Trophoblast cell (in vitro differentiated cells and primary cell): Measurements from ENCODE around the gene SLX1A.
"Not testable (repeated sequence)": the region's sequence is repeated elsewhere in the genome, so short reads cannot be mapped to it uniquely, and the experiment has no call there.

Experiments
- DNase-seq, 2 donors: peaks; one replicate each; pipeline ENCODE4 v3.0.0-alpha.2; 2016
- H2AFZ ChIP-seq: 2 replicates; pipeline ENCODE4 v1.6.1; 2013; ENCODE audit warnings: low read length, moderate library complexity, mild to moderate bottlenecking; ENCODE audit not compliant: insufficient read depth, poor library complexity
- H2AK5ac ChIP-seq: 2 replicates; pipeline ENCODE4 v1.6.1; 2013; ENCODE audit warnings: mild to moderate bottlenecking, low read length
- H2BK120ac ChIP-seq: 2 replicates; pipeline ENCODE4 v1.6.1; 2013; ENCODE audit warnings: low read length, mild to moderate bottlenecking, moderate library complexity; ENCODE audit not compliant: insufficient read depth, poor library complexity
- H2BK12ac ChIP-seq: 2 replicates; pipeline ENCODE4 v1.6.1; 2013; ENCODE audit warnings: mild to moderate bottlenecking, low read length, moderate library complexity
- H2BK5ac ChIP-seq: 2 replicates; pipeline ENCODE4 v1.6.1; 2013; ENCODE audit warnings: low read length, low read depth, moderate library complexity, mild to moderate bottlenecking; ENCODE audit not compliant: poor library complexity
- H3K14ac ChIP-seq: 2 replicates; pipeline ENCODE4 v1.6.1; 2013; ENCODE audit warnings: mild to moderate bottlenecking, low read length
- H3K18ac ChIP-seq: 2 replicates; pipeline ENCODE4 v1.6.1; 2013; ENCODE audit warnings: mild to moderate bottlenecking, low read length
- H3K23ac ChIP-seq: 2 replicates; pipeline ENCODE4 v1.6.1; 2013; ENCODE audit warnings: low read length
- H3K27ac ChIP-seq: 2 replicates; pipeline ENCODE4 v1.5.1; 2013; ENCODE audit warnings: low read depth, mild to moderate bottlenecking, inconsistent platforms, low read length, moderate library complexity
- H3K27me3 ChIP-seq: 2 replicates; pipeline ENCODE4 v1.6.1; 2013; ENCODE audit warnings: inconsistent platforms, mild to moderate bottlenecking, low read length, moderate library complexity; ENCODE audit not compliant: insufficient read depth
- H3K36me3 ChIP-seq, 2 experiments: 1 replicate in 1 of 2; 2 replicates in 1 of 2; pipeline ENCODE4 v1.6.1; 2013; ENCODE audit warnings: low read length in 2 of 2, mild to moderate bottlenecking in 2 of 2, moderate library complexity in 1 of 2; ENCODE audit not compliant: insufficient read depth in 2 of 2, control insufficient read depth in 1 of 2
- H3K4ac ChIP-seq: 2 replicates; pipeline ENCODE4 v1.6.1; 2013; ENCODE audit warnings: low read depth, mild to moderate bottlenecking, low read length, moderate library complexity
- H3K4me1 ChIP-seq, 2 experiments: 1 replicate in 1 of 2; 2 replicates in 1 of 2; pipeline ENCODE4 v1.6.1; 2013; ENCODE audit warnings: low read length in 2 of 2, mild to moderate bottlenecking in 2 of 2, moderate library complexity in 1 of 2; ENCODE audit not compliant: insufficient read depth in 2 of 2, control insufficient read depth in 1 of 2
- H3K4me2 ChIP-seq: 2 replicates; pipeline ENCODE4 v1.6.1; 2013; ENCODE audit warnings: inconsistent platforms, mild to moderate bottlenecking, low read length, moderate library complexity
- H3K4me3 ChIP-seq: 2 replicates; pipeline ENCODE4 v1.5.1; 2013; ENCODE audit warnings: mild to moderate bottlenecking, low read depth, low read length, inconsistent platforms
- H3K79me1 ChIP-seq: one replicate; pipeline ENCODE4 v1.6.1; 2013; ENCODE audit warnings: low read length
- H3K79me2 ChIP-seq: 2 replicates; pipeline ENCODE4 v1.6.1; 2013; ENCODE audit warnings: low read length, mild to moderate bottlenecking; ENCODE audit not compliant: control insufficient read depth, insufficient read depth, poor library complexity
- H3K9ac ChIP-seq: 2 replicates; pipeline ENCODE4 v1.6.1; 2013; ENCODE audit warnings: mild to moderate bottlenecking, low read length
- H3K9me3 ChIP-seq: 2 replicates; pipeline ENCODE4 v1.6.1; 2013; ENCODE audit warnings: low read depth, mild to moderate bottlenecking, control low read depth, inconsistent platforms, low read length; ENCODE audit not compliant: insufficient read depth
- H4K12ac ChIP-seq: 2 replicates; pipeline ENCODE4 v1.6.1; 2013; ENCODE audit warnings: low read depth, mild to moderate bottlenecking, low read length, moderate library complexity
- H4K8ac ChIP-seq: 2 replicates; pipeline ENCODE4 v1.6.1; 2013; ENCODE audit warnings: low read depth, mild to moderate bottlenecking, low read length, moderate library complexity
- H4K91ac ChIP-seq: one replicate; pipeline ENCODE4 v1.6.1; 2013; ENCODE audit warnings: low read depth, mild to moderate bottlenecking, low read length, moderate library complexity
- WGBS: extraction: QIAGEN DNeasy Blood & Tissue Kit; methylation state at CpG from one replicate; pipeline ENCODE4 v1.1.7; 2013; ENCODE audit warnings: missing lambda C conversion rate; ENCODE audit not compliant: insufficient read length, insufficient coverage; ENCODE audit errors: extremely low coverage; 5-methylcytosine and 5-hydroxymethylcytosine counted together

SLX1A gene

GRCh38 chr16:30197001-30197400, 3.3 kb downstream of the SLX1A start:
- H3K9ac ChIP-seq, H2BK5ac ChIP-seq, H4K12ac ChIP-seq, H3K18ac ChIP-seq, DNase-seq, H3K9me3 ChIP-seq, H3K23ac ChIP-seq, H3K4ac ChIP-seq, H3K36me3 ChIP-seq, H3K4me2 ChIP-seq, H3K4me3 ChIP-seq, H4K91ac ChIP-seq, H2AFZ ChIP-seq, H3K79me2 ChIP-seq, H3K27ac ChIP-seq, H2BK120ac ChIP-seq, H2AK5ac ChIP-seq, H3K27me3 ChIP-seq, H2BK12ac ChIP-seq, H4K8ac ChIP-seq, H3K14ac ChIP-seq, H3K79me1 ChIP-seq, H3K4me1 ChIP-seq: not testable (repeated sequence)
- WGBS: no CpG with 5 or more reads among the region's 2 CpGs

- not testable (repeated sequence) for DNase-seq, H4K12ac ChIP-seq, H3K9me3 ChIP-seq, H3K23ac ChIP-seq, H3K27ac ChIP-seq, H4K91ac ChIP-seq, H3K4me1 ChIP-seq, H2BK120ac ChIP-seq, H3K79me1 ChIP-seq, H2BK12ac ChIP-seq, H3K4me2 ChIP-seq, H2AFZ ChIP-seq, H3K18ac ChIP-seq, H4K8ac ChIP-seq, H2AK5ac ChIP-seq, H3K4ac ChIP-seq, H3K79me2 ChIP-seq, H3K14ac ChIP-seq, H3K27me3 ChIP-seq, H3K36me3 ChIP-seq, H3K9ac ChIP-seq, H2BK5ac ChIP-seq, H3K4me3 ChIP-seq
- WGBS: no CpG with 5 or more reads among the region's 3 CpGs
These were observed 5.4 kb downstream of the SLX1A start, which contains the start of gene SULT1A3 for GRCh38 chr16:30199049-30199448. Gene SULT1A3, plus strand, starts transcription at chr16:30199255. Its CDS starts 1,474 bp downstream, at chr16:30200729.

DNA sequence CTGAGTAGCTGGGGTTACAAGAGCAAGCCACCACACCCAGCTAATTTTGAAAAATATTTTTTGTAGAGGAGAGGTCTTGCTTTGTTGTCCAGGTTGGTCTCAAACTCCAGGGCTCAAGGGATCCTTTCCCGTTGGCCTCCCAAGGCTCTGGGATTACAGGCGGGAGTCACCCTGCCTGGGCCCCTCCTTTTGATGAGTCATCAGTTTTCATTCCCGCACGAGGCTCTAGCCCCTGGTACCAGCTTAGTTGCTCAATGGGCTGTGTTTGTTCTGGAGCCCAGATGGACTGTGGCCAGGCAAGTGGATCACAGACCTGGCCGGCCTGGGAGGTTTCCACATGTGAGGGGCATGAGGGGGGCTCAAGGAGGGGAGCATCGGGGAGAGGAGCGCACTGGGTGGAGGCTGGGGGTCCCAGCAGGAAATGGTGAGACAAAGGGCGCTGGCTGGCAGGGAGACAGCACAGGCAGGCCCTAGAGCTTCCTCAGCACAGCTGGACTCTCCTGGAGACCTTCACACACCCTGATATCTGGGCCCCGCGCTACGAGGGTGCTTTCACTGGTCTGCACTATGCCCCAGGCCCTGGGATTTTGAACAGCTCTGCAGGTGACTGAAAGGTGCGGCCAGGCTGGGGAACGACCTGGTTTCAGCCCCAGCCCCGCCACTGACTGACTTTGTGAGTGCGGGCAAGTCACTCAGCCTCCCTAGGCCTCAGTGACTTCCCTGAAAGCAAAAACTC, 6.1 kb downstream of the SLX1A start:
- not testable (repeated sequence) for H3K4me3 ChIP-seq, H2BK120ac ChIP-seq, H3K27me3 ChIP-seq, H2BK5ac ChIP-seq, H3K36me3 ChIP-seq, H4K8ac ChIP-seq, H2AFZ ChIP-seq, H3K23ac ChIP-seq, H3K9me3 ChIP-seq, H3K4me2 ChIP-seq, H4K12ac ChIP-seq, H3K18ac ChIP-seq, H3K79me1 ChIP-seq, H3K79me2 ChIP-seq, H2BK12ac ChIP-seq, H2AK5ac ChIP-seq, H3K4me1 ChIP-seq, H4K91ac ChIP-seq, DNase-seq, H3K4ac ChIP-seq, H3K9ac ChIP-seq, H3K14ac ChIP-seq, H3K27ac ChIP-seq
- no CpG with 5 or more reads among the region's 15 CpGs for WGBS

GRCh38 chr16:30205541-30206236, 12.0 kb downstream of the SLX1A start:
- not testable (repeated sequence) for H3K79me2 ChIP-seq, H3K4me1 ChIP-seq, H2BK5ac ChIP-seq, H4K12ac ChIP-seq, H3K14ac ChIP-seq, H3K9me3 ChIP-seq, H3K36me3 ChIP-seq, H3K27me3 ChIP-seq, H3K4me3 ChIP-seq, H3K4ac ChIP-seq, H2AFZ ChIP-seq, H3K18ac ChIP-seq, H3K79me1 ChIP-seq, DNase-seq, H2BK12ac ChIP-seq, H2BK120ac ChIP-seq, H4K91ac ChIP-seq, H4K8ac ChIP-seq, H3K27ac ChIP-seq, H2AK5ac ChIP-seq, H3K9ac ChIP-seq, H3K23ac ChIP-seq
- WGBS: no CpG with 5 or more reads among the region's 52 CpGs
- peak overlapping the region; percentile 81 for H3K4me2 ChIP-seq
